Measurements from ENCODE around the gene STK32B. TPM values are rescaled to one million over a fixed set of nuclear protein-coding genes. Genes with fewer than 3 reads are reported as not detected.
"Not testable (repeated sequence)": the region's sequence is repeated elsewhere in the genome, so short reads cannot be mapped to it uniquely, and the experiment has no call there.

The STK32B gene
- total and polyA plus RNA-seq, 2 of the 8 experiments (the other 6 are each of a cell fraction or from before 2014, with no cell fraction given): 2.3 to 2.5 TPM

GRCh38 chr4:5001641-5002040, 49.6 kb upstream of the STK32B start:
- H3K56ac ChIP-seq (replicated peaks; ENCODE audit: insufficient read length, low read depth, low read length); H3K27ac ChIP-seq (ENCODE audit: low read depth, low read length); H2BK120ac ChIP-seq (replicated peaks; ENCODE audit: low read depth, low read length); POLR2A ChIA-PET (ENCODE audit: partially characterized antibody); H3K4ac ChIP-seq (replicated peaks; ENCODE audit: insufficient read length, low read depth, low read length); H2AFZ ChIP-seq (ENCODE audit: low read length); H2BK5ac ChIP-seq (ENCODE audit: low read depth, low read length); H3K27me3 ChIP-seq (replicated peaks in 1 of 4; ENCODE audit: control insufficient read depth in 3 of 4, extremely low read depth in 1 of 4, insufficient read depth in 3 of 4, low read length in 3 of 4); H3K79me1 ChIP-seq (ENCODE audit: low read depth, low read length); H2BK12ac ChIP-seq (ENCODE audit: low read depth, low read length); H2BK15ac ChIP-seq (ENCODE audit: low read length); FAIRE-seq; H3K4me3 ChIP-seq (ENCODE audit: extremely low read depth in 1 of 4, insufficient read depth in 2 of 4, low read depth in 3 of 4, low read length in 4 of 4); H2BK20ac ChIP-seq (ENCODE audit: low read length); DNase-seq (ENCODE audit: low read depth in 1 of 2, low spot score in 2 of 2); H3K9me3 ChIP-seq (ENCODE audit: insufficient read depth in 2 of 2, low read depth in 1 of 2, low read length in 1 of 2); H3K4me1 ChIP-seq (replicated peaks in 1 of 4; ENCODE audit: control insufficient read depth in 3 of 4, insufficient read depth in 4 of 4, low read length in 3 of 4); H4K91ac ChIP-seq (replicated peaks; ENCODE audit: insufficient read length, low read length); H3K36me3 ChIP-seq (ENCODE audit: control insufficient read depth in 2 of 4, insufficient read depth in 4 of 4, low read length in 3 of 4); H3K18ac ChIP-seq (ENCODE audit: extremely low read depth, low read length); H3K4me2 ChIP-seq (ENCODE audit: insufficient read depth in 1 of 2, low read depth in 2 of 2, low read length in 2 of 2); H3K9ac ChIP-seq (replicated peaks in 1 of 4; ENCODE audit: extremely low read depth in 1 of 4, low read depth in 3 of 4, low read length in 3 of 4); H3K23ac ChIP-seq (ENCODE audit: insufficient read length); H3K79me2 ChIP-seq (ENCODE audit: control insufficient read depth in 1 of 2, insufficient read depth in 2 of 2, low read length in 2 of 2); H2AK5ac ChIP-seq (ENCODE audit: low read depth, low read length); H3K14ac ChIP-seq (ENCODE audit: insufficient read length); H3K23me2 ChIP-seq (ENCODE audit: low read depth, low read length); H4K5ac ChIP-seq (ENCODE audit: insufficient read length, low read depth, low read length); H4K20me1 ChIP-seq (replicated peaks in 1 of 2; ENCODE audit: control insufficient read depth in 1 of 2, insufficient read depth in 2 of 2, low read length in 2 of 2); H4K8ac ChIP-seq (ENCODE audit: extremely low read depth, insufficient read depth, low read length): not testable (repeated sequence)
- CTCF ChIA-PET (ENCODE audit: partially characterized antibody): interaction anchor here (0.9 to 1.8 kb wide), 3 partner anchors 142 to 408 kb away, joined by 3 to 4 read pairs (median 3); no protein-coding TSS in a partner anchor
- 80% methylated on average over 6 of the region's 6 CpGs; no CpG with 5 or more reads in 1 of the 2 experiments for WGBS, 2 experiments (ENCODE audit: extremely low coverage in 1 of 2, insufficient coverage in 1 of 2, insufficient read length in 1 of 2, insufficient replicate concordance in 2 of 2, low coverage in 1 of 2, low lambda C conversion rate in 2 of 2, missing lambda C conversion rate in 1 of 2)

Measured in H1 (cell line).